ENCODE results near the gene C17orf50. TPM values are rescaled to one million over a fixed set of nuclear protein-coding genes. Genes with fewer than 3 reads are reported as not detected.

The C17orf50 gene
- total RNA-seq, 1 experiment from 2014 or later, result not detected

DNA sequence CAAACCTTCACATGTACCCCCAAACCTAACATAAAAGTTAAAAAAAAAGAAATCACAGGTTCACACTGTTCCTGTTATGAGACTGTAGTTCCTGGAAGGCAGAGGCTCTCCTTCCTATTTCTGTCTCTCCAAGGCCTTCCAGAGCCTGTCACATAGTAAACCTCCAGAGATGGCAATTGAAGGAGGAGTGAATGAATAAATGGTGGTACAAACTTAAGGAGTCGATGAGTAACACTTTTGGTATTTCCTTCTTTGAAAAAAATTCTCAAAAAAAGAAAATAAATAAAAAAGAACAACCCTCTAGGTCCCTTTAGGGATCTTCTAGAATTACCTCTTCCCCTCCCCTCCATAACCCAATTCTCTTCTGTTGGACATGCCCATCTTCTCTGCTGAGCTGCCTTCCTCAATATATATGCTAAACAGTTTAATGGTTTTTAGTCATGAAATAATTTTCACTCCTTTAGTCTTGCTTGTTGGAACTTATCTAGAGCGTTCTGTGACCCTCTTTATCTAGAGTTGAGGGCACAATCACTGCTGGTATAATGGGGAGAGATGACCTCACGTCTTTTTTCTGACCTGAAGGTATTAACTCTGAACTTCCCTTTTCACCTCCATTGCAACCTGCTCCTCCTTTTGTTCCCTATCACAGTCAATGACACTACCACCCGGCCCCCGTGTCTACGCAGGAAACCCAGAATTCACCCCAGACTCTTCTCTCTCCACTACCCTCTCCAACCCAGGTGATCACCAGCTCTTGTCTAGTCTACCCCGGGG, 46.9 kb downstream of the C17orf50 start:
- H2AFZ ChIP-seq, result peak overlapping the region; percentile 72; the same call in 1 of the 2 replicates

DNA sequence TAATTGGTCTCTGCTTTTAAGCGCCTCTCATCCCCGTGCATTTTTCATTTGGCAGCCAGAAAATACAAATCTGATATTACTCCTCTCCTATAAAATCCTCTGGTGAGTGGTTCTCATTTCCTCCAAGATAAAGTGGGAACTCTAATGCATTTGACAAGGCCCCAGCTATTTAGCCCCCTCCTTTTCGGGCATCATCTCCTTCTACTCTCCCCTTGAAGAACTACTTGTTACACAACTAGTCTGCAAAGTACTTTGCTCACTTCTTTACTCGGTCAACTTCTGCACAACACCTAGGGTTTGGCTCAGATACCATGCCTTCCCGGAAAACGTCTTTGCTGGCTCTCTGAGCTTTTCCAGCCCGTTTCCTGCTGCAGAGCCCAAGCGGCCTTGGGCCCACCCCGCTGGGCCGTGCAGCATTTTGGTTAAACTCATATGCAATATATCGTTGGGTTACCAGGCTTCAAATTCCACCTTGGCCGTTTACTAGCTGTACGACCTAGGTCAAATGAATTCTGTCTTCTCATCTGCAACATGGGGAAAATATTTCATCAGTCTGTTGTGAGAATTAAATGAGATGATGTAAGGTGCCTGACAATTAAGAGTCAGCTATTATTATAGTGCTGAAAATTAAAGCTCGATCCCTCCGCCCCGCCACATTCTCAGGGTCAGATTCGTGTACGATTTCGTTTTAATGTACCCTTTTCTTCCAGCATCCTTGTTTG, 47.7 kb downstream of the C17orf50 start:
- TSS peak; percentile 95 for BruUV-seq (replicated peaks)

More for the DNA sequence above, 46.9 kb downstream of the C17orf50 start:
- H4K20me1 ChIP-seq (ENCODE audit: insufficient read depth), result peaks cover 27% of the 10 kb centered on the region
- H3K4me1 ChIP-seq (replicated peaks; ENCODE audit: insufficient read depth), result peaks cover 39% of the 10 kb centered on the region
- peak overlapping the region; percentile 98 for H3K27ac ChIP-seq
- peak overlapping the region; percentile 97; the same call in 1 of the 2 replicates for H3K4me3 ChIP-seq
- peaks cover 30% of the 10 kb centered on the region; the same call in 1 of the 2 replicates for H3F3A ChIP-seq (ENCODE audit: insufficient read depth, low read depth)
- H3K36me3 ChIP-seq (ENCODE audit: low read depth), result peaks cover 13% of the 10 kb centered on the region; the same call in 1 of the 2 replicates
- no peak for TF ChIP-seq CTCF (conservative IDR thresholded peaks at IDR 0.05)
- no peak for TF ChIP-seq EZH2 (IDR thresholded peaks at IDR 0.05; ENCODE audit: low read depth)
- CTCF ChIA-PET, result interaction anchor here (1.7 to 2.0 kb wide), 2 partner anchors 41 to 44 kb away, joined by 6 to 19 read pairs; no protein-coding TSS in a partner anchor
- intact Hi-C loops (cut with micrococcal nuclease; ENCODE audit: unreplicated experiment), result loop anchor here (10.0 kb wide), 1 partner anchor 193 kb away; no protein-coding TSS in a partner anchor
- POLR2A ChIA-PET (ENCODE audit: unreplicated experiment), result interaction anchor here (0.6 kb wide), 1 partner anchor 217 kb away, joined by 3 read pairs; no protein-coding TSS in a partner anchor
- DNase-seq, result peak in 1 of 2 experiments; percentile 37
- H3K9me3 ChIP-seq (ENCODE audit: insufficient read depth, low read depth), result no peaks in the 10 kb centered on the region
- H3K79me2 ChIP-seq (ENCODE audit: low read depth), result peaks cover 33% of the 10 kb centered on the region
- no peaks in the 10 kb centered on the region for H3K27me3 ChIP-seq (ENCODE audit: insufficient read depth, low read depth)
- H3K9me2 ChIP-seq (ENCODE audit: insufficient read depth), result no peaks in the 10 kb centered on the region
- BruUV-seq (replicated peaks), result no TSS peak
- peak overlapping the region; percentile 98 for H3K4me2 ChIP-seq

More for the DNA sequence above, 47.7 kb downstream of the C17orf50 start:
- H4K20me1 ChIP-seq (ENCODE audit: insufficient read depth), result peaks cover 36% of the 10 kb centered on the region
- peaks cover 32% of the 10 kb centered on the region; the same call in 1 of the 2 replicates for H3F3A ChIP-seq (ENCODE audit: insufficient read depth, low read depth)
- peak overlapping the region; percentile 72 for H2AFZ ChIP-seq
- peaks cover 39% of the 10 kb centered on the region for H3K4me1 ChIP-seq (replicated peaks; ENCODE audit: insufficient read depth)
- peak overlapping the region; percentile 98 for H3K27ac ChIP-seq
- peaks cover 41% of the 10 kb centered on the region for H3K79me2 ChIP-seq (ENCODE audit: low read depth)
- ChIA-PET POLR2A (ENCODE audit: unreplicated experiment) (interaction anchor here (0.6 to 1.4 kb wide), 6 partner anchors 20 to 852 kb away, joined by 3 to 5 read pairs (median 4); no protein-coding TSS in a partner anchor), CTCF (interaction anchor here (0.7 to 2.0 kb wide), 4 partner anchors 21 to 136 kb away, joined by 3 to 19 read pairs (median 4); no protein-coding TSS in a partner anchor)
- peak in 1 of 2 experiments; percentile 37 for DNase-seq
- no peaks in the 10 kb centered on the region for H3K9me3 ChIP-seq (ENCODE audit: insufficient read depth, low read depth)
- no peaks in the 10 kb centered on the region for H3K27me3 ChIP-seq (ENCODE audit: insufficient read depth, low read depth)
- H3K4me2 ChIP-seq, result peak overlapping the region; percentile 98
- intact Hi-C loops (cut with micrococcal nuclease; ENCODE audit: unreplicated experiment), result loop anchor here (10.0 kb wide), 1 partner anchor 194 kb away; no protein-coding TSS in a partner anchor
- TF ChIP-seq EZH2 (IDR thresholded peaks at IDR 0.05; ENCODE audit: low read depth) (no peak), CTCF (conservative IDR thresholded peaks at IDR 0.05) (no peak)
- peak overlapping the region; percentile 97 for H3K4me3 ChIP-seq
- no peaks in the 10 kb centered on the region for H3K9me2 ChIP-seq (ENCODE audit: insufficient read depth)
- peaks cover 13% of the 10 kb centered on the region; the same call in 1 of the 2 replicates for H3K36me3 ChIP-seq (ENCODE audit: low read depth)
